B cell (primary cell): Measurements from ENCODE around the gene TSPAN9. TPM values are rescaled to one million over a fixed set of nuclear protein-coding genes. Genes with fewer than 3 reads are reported as not detected.

Source experiments
- ATAC-seq: fragments of 200-7000 bp; cut with Tn5 transposase; one replicate; pipeline ENCODE4 v1.10.0; 2021; ENCODE audit warnings: low read depth, mild to moderate bottlenecking, moderate number of reproducible peaks, moderate library complexity
- CTCF ChIA-PET: fragments of 350-600 bp; sonication (Branson Sonifier 250); formaldehyde crosslinking; loops from one replicate; lab custom pipeline; 2021; ENCODE audit warnings: antibody characterized with exemption, inconsistent platforms; lab: Charles Lee
- POLR2A ChIA-PET: fragments of 350-600 bp; sonication (Branson Sonifier 250); formaldehyde crosslinking; loops from one replicate; lab custom pipeline; 2021; ENCODE audit warnings: antibody characterized with exemption; lab: Charles Lee
- DNase-seq: peaks from one replicate; pipeline ENCODE4 v3.0.0; 2013
- H2AFZ ChIP-seq: 2 replicates; pipeline ENCODE4 v1.6.1; 2012; ENCODE audit warnings: mild to moderate bottlenecking, low read depth, low read length; ENCODE audit not compliant: insufficient read depth, poor library complexity, severe bottlenecking
- H3K27ac ChIP-seq, 2 donors: 1 replicate in 1 of 2; 2 replicates in 1 of 2; pipeline ENCODE4 v1.5.1; 2012 to 2013; ENCODE audit warnings: low read length in 2 of 2, mild to moderate bottlenecking in 2 of 2, moderate library complexity in 1 of 2
- H3K27me3 ChIP-seq, 4 experiments: fragments of 200-600 bp in 1 of 4; sonication (generic) in 1 of 4; replicated peaks in 1 of 4; 1 replicate in 2 of 4; 2 replicates in 2 of 4; pipeline versions ENCODE4 v1.6.1 to v1.7.0; 2013 to 2016; ENCODE audit warnings: low read length in 3 of 4, mild to moderate bottlenecking in 2 of 4, mixed read lengths in 1 of 4, moderate library complexity in 1 of 4; ENCODE audit not compliant: insufficient read depth in 4 of 4, control insufficient read depth in 3 of 4; ENCODE audit errors: control extremely low read depth in 1 of 4
- H3K36me3 ChIP-seq, 2 experiments: replicated peaks in 1 of 2; 1 replicate in 1 of 2; 2 replicates in 1 of 2; pipeline versions ENCODE4 v1.6.1 to v1.7.1; 2013; ENCODE audit warnings: low read length in 1 of 2; ENCODE audit not compliant: insufficient read depth in 2 of 2, control insufficient read depth in 1 of 2; ENCODE audit errors: control extremely low read depth in 1 of 2, extremely low read depth in 1 of 2
- H3K4me1 ChIP-seq, 2 donors: fragments of 200-600 bp in 1 of 2; sonication (generic) in 1 of 2; 1 replicate in 1 of 2; 2 replicates in 1 of 2; pipeline versions ENCODE4 v1.5.1 to v1.6.1; 2013 to 2017; ENCODE audit warnings: low read length in 2 of 2; ENCODE audit not compliant: control insufficient read depth in 2 of 2, insufficient read depth in 2 of 2
- H3K4me2 ChIP-seq: replicated peaks from 2 replicates; pipeline ENCODE3; 2012; ENCODE audit warnings: mild to moderate bottlenecking, low read depth, low read length; ENCODE audit not compliant: poor library complexity, severe bottlenecking
- H3K4me3 ChIP-seq, 5 experiments: fragments of 200-600 bp in 1 of 5; sonication (generic) in 1 of 5; 1 replicate in 3 of 5; 2 replicates in 2 of 5; pipeline versions ENCODE4 v1.5.1 to v1.7.0; 2011 to 2016; ENCODE audit warnings: low read length in 4 of 5, mild to moderate bottlenecking in 4 of 5, low read depth in 2 of 5, control low read depth in 1 of 5, moderate library complexity in 1 of 5; ENCODE audit not compliant: insufficient read depth in 1 of 5; ENCODE audit errors: control extremely low read depth in 1 of 5, extremely low read depth in 1 of 5
- H3K79me2 ChIP-seq: fragments of 200-600 bp; sonication (generic); one replicate; pipeline ENCODE4 v1.6.0; 2016; ENCODE audit warnings: low read length; ENCODE audit not compliant: control insufficient read depth, insufficient read depth
- H3K9ac ChIP-seq: fragments of 200-600 bp; sonication (generic); 2 replicates; pipeline ENCODE4 v1.6.1; 2017; ENCODE audit warnings: mild to moderate bottlenecking, low read length, moderate library complexity
- H3K9me3 ChIP-seq, 3 donors: one replicate each; pipeline versions ENCODE4 v1.6.1 to v1.7.1; 2013; ENCODE audit warnings: low read length in 2 of 3; ENCODE audit not compliant: control insufficient read depth in 2 of 3, insufficient read depth in 1 of 3; ENCODE audit errors: control extremely low read depth in 1 of 3
- H4K20me1 ChIP-seq: 2 replicates; pipeline ENCODE4 v1.6.0; 2012; ENCODE audit warnings: mild to moderate bottlenecking, low read length; ENCODE audit not compliant: insufficient read depth, control insufficient read depth, poor library complexity, severe bottlenecking
- H3K27ac Mint-ChIP-seq: one replicate; pipeline ENCODE4 v1.8.0; 2021; ENCODE audit warnings: mixed read lengths
- H3K27me3 Mint-ChIP-seq: one replicate; pipeline ENCODE4 v1.8.0; 2021; ENCODE audit warnings: mixed read lengths
- H3K4me1 Mint-ChIP-seq: one replicate; pipeline ENCODE4 v1.8.0; 2021; ENCODE audit warnings: mixed read lengths
- H3K4me3 Mint-ChIP-seq: one replicate; pipeline ENCODE4 v1.8.0; 2021; ENCODE audit warnings: mixed read lengths
- H3K9me3 Mint-ChIP-seq: one replicate; pipeline ENCODE4 v1.8.0; 2022; ENCODE audit warnings: mixed read lengths; ENCODE audit not compliant: insufficient read depth
- CTCF ChIP-seq: fragments of 200-600 bp; IDR thresholded peaks from one replicate; pipeline ENCODE4 v1.8.0; 2022; ENCODE audit warnings: antibody characterized with exemption, mild to moderate bottlenecking
- EZH2 ChIP-seq: IDR thresholded peaks from 2 replicates; pipeline ENCODE4 v1.6.1; 2012; ENCODE audit warnings: borderline replicate concordance, low read depth, mild to moderate bottlenecking, moderate library complexity, low read length; ENCODE audit not compliant: insufficient read depth, poor library complexity, severe bottlenecking
- WGBS: methylation state at CpG from one replicate; pipeline ENCODE4 v1.1.5; 2013; ENCODE audit warnings: missing lambda C conversion rate; ENCODE audit not compliant: insufficient coverage; 5-methylcytosine and 5-hydroxymethylcytosine counted together
- intact Hi-C: fragments of 100-400 bp; cut with micrococcal nuclease; formaldehyde crosslinking; loops from one replicate; pipeline ENCODE4 v1.10.0; 2022
- polyA plus RNA-seq: library from polyadenylated mRNA; depleted of rRNA; stranded (reverse); fragments of >200 nt; gene quantifications from 2 replicates; pipeline ENCODE4 v1.2.3, GENCODE V29; 2012
- total RNA-seq, 2 donors: library from RNA; stranded (reverse); fragments of 120-200 nt in 1 of 2; gene quantifications; 1 replicate in 1 of 2; 2 replicates in 1 of 2; pipeline versions ENCODE4 v1.2.3 to v1.2.4, GENCODE V29; 2013 to 2022

TSPAN9 gene
- total and polyA plus RNA-seq, 2 donors (not counting 1 experiment from before 2014, with no cell fraction given): 0.15 to 0.37 TPM

GRCh38 chr12:3230758-3231375, 153.7 kb downstream of the TSPAN9 start:
- no peak overlapping the region for H2AFZ ChIP-seq
- intact Hi-C loops: no loop called here
- TF ChIP-seq CTCF: no peak
- TF ChIP-seq EZH2: no peak
- no peak overlapping the region for H3K4me2 ChIP-seq
- H3K36me3 ChIP-seq: no peaks in the 10 kb centered on the region
- 90% methylated on average over 8 of the region's 14 CpGs for WGBS
- no peak overlapping the region for H3K4me3 Mint-ChIP-seq
- ATAC-seq (no peak), DNase-seq (no peak)
- no peaks in the 10 kb centered on the region for H4K20me1 ChIP-seq
- peaks cover 0 to 11% (median 0%) of the 10 kb centered on the region in 4 experiments for H3K27me3 ChIP-seq
- CTCF ChIA-PET: no interaction called here
- no peaks in the 10 kb centered on the region for H3K9me3 Mint-ChIP-seq
- peaks cover 14 to 24% of the 10 kb centered on the region in 2 donors for H3K4me1 ChIP-seq
- H3K9ac ChIP-seq: no peak overlapping the region
- H3K4me1 Mint-ChIP-seq: peaks cover 19% of the 10 kb centered on the region
- peaks cover 20% of the 10 kb centered on the region for H3K27me3 Mint-ChIP-seq
- H3K27ac Mint-ChIP-seq: no peak overlapping the region
- POLR2A ChIA-PET: no interaction called here
- no peak overlapping the region for H3K27ac ChIP-seq
- peaks cover 0 to 12% (median 0%) of the 10 kb centered on the region in 3 donors for H3K9me3 ChIP-seq
- H3K4me3 ChIP-seq: no peak overlapping the region
- no peaks in the 10 kb centered on the region for H3K79me2 ChIP-seq

GRCh38 chr12:3231399-3231876, 154.3 kb downstream of the TSPAN9 start:
- CTCF ChIA-PET: no interaction called here

More at GRCh38 chr12:3231399-3231876, 154.3 kb downstream of the TSPAN9 start:
- peaks cover 17% of the 10 kb centered on the region for H3K27me3 Mint-ChIP-seq
- intact Hi-C loops: no loop called here
- H3K36me3 ChIP-seq: no peaks in the 10 kb centered on the region
- WGBS: 93% methylated on average over 19 of the region's 19 CpGs
- no peak overlapping the region for H3K4me3 Mint-ChIP-seq
- H3K9me3 Mint-ChIP-seq: no peaks in the 10 kb centered on the region
- H4K20me1 ChIP-seq: no peaks in the 10 kb centered on the region
- H3K79me2 ChIP-seq: no peaks in the 10 kb centered on the region
- no peak overlapping the region for H3K4me3 ChIP-seq
- ATAC-seq: no peak
- no peak for TF ChIP-seq EZH2
- no peak for TF ChIP-seq CTCF
- H3K27ac Mint-ChIP-seq: no peak overlapping the region
- peaks cover 19% of the 10 kb centered on the region for H3K4me1 Mint-ChIP-seq
- DNase-seq: no peak
- POLR2A ChIA-PET: no interaction called here
- no peak overlapping the region for H3K9ac ChIP-seq
- H3K27me3 ChIP-seq: peaks cover 0 to 14% (median 0%) of the 10 kb centered on the region in 4 experiments
- peaks cover 13 to 22% of the 10 kb centered on the region in 2 donors for H3K4me1 ChIP-seq
- peaks cover 0 to 12% (median 0%) of the 10 kb centered on the region in 3 donors for H3K9me3 ChIP-seq
- H3K4me2 ChIP-seq: no peak overlapping the region
- H2AFZ ChIP-seq: no peak overlapping the region
- no peak overlapping the region for H3K27ac ChIP-seq
